H9 (cell line): Measurements from ENCODE around the gene ARHGAP11A. TPM values are rescaled to one million over a fixed set of nuclear protein-coding genes. Genes with fewer than 3 reads are reported as not detected.

Experiments
- DNase-seq: peaks from one replicate; pipeline ENCODE4 v3.0.0-alpha.2; 2017
- H2AFZ ChIP-seq: one replicate; pipeline ENCODE4 v1.6.1; 2013; ENCODE audit warnings: mild to moderate bottlenecking, low read length, control low read depth, moderate library complexity
- H2AK5ac ChIP-seq: 2 replicates; pipeline ENCODE4 v1.6.1; 2013; ENCODE audit warnings: low read length, control low read depth, mixed read lengths; ENCODE audit not compliant: insufficient read length
- H2BK120ac ChIP-seq: one replicate; pipeline ENCODE4 v1.6.1; 2013; ENCODE audit warnings: low read depth, mild to moderate bottlenecking, low read length, control low read depth, inconsistent platforms; ENCODE audit not compliant: poor library complexity, severe bottlenecking
- H2BK12ac ChIP-seq: 2 replicates; pipeline ENCODE4 v1.6.1; 2013; ENCODE audit warnings: low read length, control low read depth, mixed read lengths, low read depth; ENCODE audit not compliant: insufficient read length
- H2BK15ac ChIP-seq: 2 replicates; pipeline ENCODE4 v1.6.1; 2013; ENCODE audit warnings: low read depth, low read length, control low read depth
- H2BK20ac ChIP-seq: one replicate; pipeline ENCODE4 v1.6.1; 2013; ENCODE audit warnings: low read depth, mild to moderate bottlenecking, low read length, control low read depth, inconsistent platforms; ENCODE audit not compliant: poor library complexity, severe bottlenecking
- H2BK5ac ChIP-seq: 2 replicates; pipeline ENCODE4 v1.6.1; 2013; ENCODE audit warnings: low read length, control low read depth, mixed read lengths; ENCODE audit not compliant: insufficient read length
- H3K14ac ChIP-seq: 2 replicates; pipeline ENCODE4 v1.6.1; 2013; ENCODE audit warnings: low read length, control low read depth; ENCODE audit not compliant: insufficient read depth
- H3K18ac ChIP-seq: 2 replicates; pipeline ENCODE4 v1.6.1; 2013; ENCODE audit warnings: low read depth, mild to moderate bottlenecking, mixed read lengths, low read length, control low read depth; ENCODE audit not compliant: insufficient read length
- H3K23ac ChIP-seq: 2 replicates; pipeline ENCODE4 v1.6.1; 2013; ENCODE audit warnings: low read length, control low read depth, mixed read lengths, low read depth; ENCODE audit not compliant: insufficient read length
- H3K23me2 ChIP-seq: 2 replicates; pipeline ENCODE4 v1.6.1; 2013; ENCODE audit warnings: low read depth, mild to moderate bottlenecking, mixed read lengths, low read length, control low read depth; ENCODE audit not compliant: insufficient read length, poor library complexity, severe bottlenecking
- H3K27ac ChIP-seq: 2 replicates; pipeline ENCODE4 v1.5.1; 2013; ENCODE audit warnings: low read length, control low read depth, mixed read lengths, low read depth; ENCODE audit not compliant: insufficient read length
- H3K27me3 ChIP-seq: 2 replicates; pipeline ENCODE4 v1.6.1; 2013; ENCODE audit warnings: low read length, control low read depth, inconsistent platforms; ENCODE audit not compliant: insufficient read depth
- H3K4ac ChIP-seq: 2 replicates; pipeline ENCODE4 v1.6.1; 2013; ENCODE audit warnings: low read depth, mild to moderate bottlenecking, control low read depth, inconsistent platforms, low read length, moderate library complexity
- H3K4me1 ChIP-seq: 2 replicates; pipeline ENCODE4 v1.6.1; 2013; ENCODE audit warnings: low read length, control low read depth, inconsistent platforms; ENCODE audit not compliant: insufficient read depth
- H3K4me2 ChIP-seq: 2 replicates; pipeline ENCODE4 v1.6.1; 2013; ENCODE audit warnings: low read length, control low read depth, mixed read lengths; ENCODE audit not compliant: insufficient read length, insufficient read depth
- H3K56ac ChIP-seq: 2 replicates; pipeline ENCODE4 v1.6.1; 2013; ENCODE audit warnings: low read depth, mild to moderate bottlenecking, mixed read lengths, low read length, control low read depth; ENCODE audit not compliant: insufficient read length
- H3K79me1 ChIP-seq: 2 replicates; pipeline ENCODE4 v1.6.1; 2013; ENCODE audit warnings: low read depth, mild to moderate bottlenecking, moderate library complexity, low read length, control low read depth, inconsistent platforms; ENCODE audit not compliant: insufficient read depth, poor library complexity, severe bottlenecking
- H3K79me2 ChIP-seq: 2 replicates; pipeline ENCODE4 v1.6.1; 2013; ENCODE audit warnings: low read length, control low read depth, inconsistent platforms; ENCODE audit not compliant: insufficient read depth
- H3K9ac ChIP-seq: 2 replicates; pipeline ENCODE4 v1.6.1; 2013; ENCODE audit warnings: low read length, control low read depth, mixed read lengths; ENCODE audit not compliant: insufficient read length; ENCODE audit errors: extremely low read depth
- H3K9me3 ChIP-seq: one replicate; pipeline ENCODE4 v1.6.1; 2013; ENCODE audit warnings: low read depth, low read length, inconsistent platforms; ENCODE audit not compliant: control insufficient read depth
- H3T11ph ChIP-seq: one replicate; pipeline ENCODE4 v1.6.1; 2013; ENCODE audit warnings: mild to moderate bottlenecking, low read length, control low read depth, inconsistent platforms
- H4K20me1 ChIP-seq: one replicate; pipeline ENCODE4 v1.6.1; 2013; ENCODE audit not compliant: control insufficient read depth, insufficient read length, insufficient read depth
- H4K5ac ChIP-seq: 2 replicates; pipeline ENCODE4 v1.6.1; 2013; ENCODE audit warnings: low read depth, mild to moderate bottlenecking, mixed read lengths, low read length, control low read depth; ENCODE audit not compliant: insufficient read length
- H4K8ac ChIP-seq: replicated peaks from 2 replicates; pipeline ENCODE4 v1.6.1; 2013; ENCODE audit warnings: low read length, control low read depth, mixed read lengths, low read depth; ENCODE audit not compliant: insufficient read length
- H4K91ac ChIP-seq: 2 replicates; pipeline ENCODE4 v1.6.1; 2013; ENCODE audit warnings: low read depth, mild to moderate bottlenecking, moderate library complexity, mixed read lengths, low read length, control low read depth; ENCODE audit not compliant: insufficient read length
- H3K27ac Mint-ChIP-seq, 3 experiments: 2 replicates in 2 of 3; 3 replicates in 1 of 3; pipeline ENCODE4 v1.8.0; 2020 to 2021; ENCODE audit warnings: mixed read lengths in 3 of 3, mild to moderate bottlenecking in 1 of 3, moderate library complexity in 1 of 3
- H3K27me3 Mint-ChIP-seq: 2 replicates; pipeline ENCODE4 v1.8.0; 2021; ENCODE audit warnings: low read depth, mild to moderate bottlenecking, moderate library complexity, mixed read lengths
- H3K36me3 Mint-ChIP-seq, 3 experiments: 2 replicates in 2 of 3; 3 replicates in 1 of 3; pipeline ENCODE4 v1.8.0; 2020 to 2021; ENCODE audit warnings: low read depth in 3 of 3, mixed read lengths in 3 of 3; ENCODE audit not compliant: insufficient read depth in 1 of 3
- H3K4me1 Mint-ChIP-seq, 2 experiments: 2 replicates each; pipeline ENCODE4 v1.8.0; 2020; ENCODE audit warnings: mixed read lengths in 2 of 2
- H3K4me3 Mint-ChIP-seq, 2 experiments: 2 replicates in 1 of 2; 3 replicates in 1 of 2; pipeline ENCODE4 v1.8.0; 2020 to 2021; ENCODE audit warnings: mild to moderate bottlenecking in 2 of 2, mixed read lengths in 2 of 2, moderate library complexity in 1 of 2
- H3K9me3 Mint-ChIP-seq, 2 experiments: 2 replicates in 1 of 2; 3 replicates in 1 of 2; pipeline ENCODE4 v1.8.0; 2020; ENCODE audit warnings: mild to moderate bottlenecking in 2 of 2, mixed read lengths in 2 of 2, moderate library complexity in 1 of 2
- WGBS: extraction: QIAGEN DNeasy Blood & Tissue Kit; methylation state at CpG from one replicate; pipeline ENCODE4 v1.1.7; 2013; ENCODE audit warnings: missing lambda C conversion rate, low lambda C conversion rate, mixed read lengths; ENCODE audit not compliant: insufficient read length; ENCODE audit errors: extremely low coverage; 5-methylcytosine and 5-hydroxymethylcytosine counted together
- total RNA-seq: library from RNA; stranded (reverse); gene quantifications from 2 replicates; pipeline ENCODE4 v1.2.1, GENCODE V29; 2021
- TF ChIP-seq, protein P1 (sequence below): fragments of 200-600 bp; sonication (generic); conservative IDR thresholded peaks from 3 replicates; pipeline ENCODE4 v1.8.0; 2021; ENCODE audit warnings: antibody characterized with exemption, mild to moderate bottlenecking

Gene ARHGAP11A
- total RNA-seq, 1 experiment from 2014 or later = 94.4 TPM

DNA sequence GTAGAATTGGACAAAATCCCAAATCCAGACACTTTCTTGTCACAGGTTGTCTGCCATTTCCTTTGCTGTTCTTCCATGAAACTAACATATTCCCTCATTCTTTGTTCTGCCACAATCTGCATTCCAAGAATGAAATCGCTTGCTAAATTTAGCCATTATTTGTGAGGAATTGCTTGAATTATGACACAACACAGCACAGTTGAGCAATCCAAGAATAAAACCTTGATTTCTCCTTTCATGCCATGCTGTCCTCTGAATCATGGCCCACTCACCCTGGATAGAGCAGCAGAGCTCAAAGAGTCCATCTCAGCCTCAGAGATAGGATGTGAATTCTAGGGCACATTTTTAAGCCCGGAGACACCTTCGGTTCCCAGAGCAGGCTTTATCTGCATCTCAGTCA is 67.3 kb downstream of the ARHGAP11A start:
- no peak overlapping the region for H2AFZ ChIP-seq
- H4K5ac ChIP-seq = no peak overlapping the region
- no peak overlapping the region for H2BK5ac ChIP-seq
- H3K23me2 ChIP-seq = no peaks in the 10 kb centered on the region
- TF ChIP-seq, protein P1, sequence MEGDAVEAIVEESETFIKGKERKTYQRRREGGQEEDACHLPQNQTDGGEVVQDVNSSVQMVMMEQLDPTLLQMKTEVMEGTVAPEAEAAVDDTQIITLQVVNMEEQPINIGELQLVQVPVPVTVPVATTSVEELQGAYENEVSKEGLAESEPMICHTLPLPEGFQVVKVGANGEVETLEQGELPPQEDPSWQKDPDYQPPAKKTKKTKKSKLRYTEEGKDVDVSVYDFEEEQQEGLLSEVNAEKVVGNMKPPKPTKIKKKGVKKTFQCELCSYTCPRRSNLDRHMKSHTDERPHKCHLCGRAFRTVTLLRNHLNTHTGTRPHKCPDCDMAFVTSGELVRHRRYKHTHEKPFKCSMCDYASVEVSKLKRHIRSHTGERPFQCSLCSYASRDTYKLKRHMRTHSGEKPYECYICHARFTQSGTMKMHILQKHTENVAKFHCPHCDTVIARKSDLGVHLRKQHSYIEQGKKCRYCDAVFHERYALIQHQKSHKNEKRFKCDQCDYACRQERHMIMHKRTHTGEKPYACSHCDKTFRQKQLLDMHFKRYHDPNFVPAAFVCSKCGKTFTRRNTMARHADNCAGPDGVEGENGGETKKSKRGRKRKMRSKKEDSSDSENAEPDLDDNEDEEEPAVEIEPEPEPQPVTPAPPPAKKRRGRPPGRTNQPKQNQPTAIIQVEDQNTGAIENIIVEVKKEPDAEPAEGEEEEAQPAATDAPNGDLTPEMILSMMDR = no peak
- H3K4me3 Mint-ChIP-seq = no peak overlapping the region
- H3K4me1 Mint-ChIP-seq = peaks cover 7 to 13% of the 10 kb centered on the region in 2 experiments
- H3K27me3 ChIP-seq = no peaks in the 10 kb centered on the region
- WGBS = no CpG with 5 or more reads among the region's 3 CpGs
- no peak overlapping the region for H2BK12ac ChIP-seq
- H4K91ac ChIP-seq = no peak overlapping the region
- H2BK120ac ChIP-seq = no peak overlapping the region
- no peaks in the 10 kb centered on the region; a peak in 1 of 5 replicates for H3K9me3 Mint-ChIP-seq
- no peaks in the 10 kb centered on the region for H3K79me2 ChIP-seq
- H3K4me2 ChIP-seq = no peak overlapping the region
- no peak overlapping the region for H3K14ac ChIP-seq
- H3K79me1 ChIP-seq = no peaks in the 10 kb centered on the region
- H3K9ac ChIP-seq = no peak overlapping the region
- H3K27me3 Mint-ChIP-seq = no peaks in the 10 kb centered on the region; the same call in 1 of the 2 replicates
- no peak overlapping the region for H2AK5ac ChIP-seq
- H3K9me3 ChIP-seq = no peaks in the 10 kb centered on the region
- H2BK15ac ChIP-seq = no peak overlapping the region
- no peak overlapping the region for H3T11ph ChIP-seq
- no peak overlapping the region for H2BK20ac ChIP-seq
- DNase-seq = no peak
- H3K18ac ChIP-seq = no peak overlapping the region
- peaks cover 4% of the 10 kb centered on the region; the same call in 1 of the 2 replicates for H3K4me1 ChIP-seq
- no peaks in the 10 kb centered on the region for H4K20me1 ChIP-seq
- peaks cover 2 to 25% (median 7%) of the 10 kb centered on the region in 3 experiments; a peak in 5 of 7 replicates for H3K36me3 Mint-ChIP-seq
- no peak overlapping the region for H3K4ac ChIP-seq
- H3K27ac Mint-ChIP-seq = no peak overlapping the region
- H3K56ac ChIP-seq = no peak overlapping the region
- H4K8ac ChIP-seq = no peak overlapping the region
- H3K27ac ChIP-seq = no peak overlapping the region
- H3K23ac ChIP-seq = no peak overlapping the region
